ENCODE results near the gene CAPZB.

Gene CAPZB

DNA sequence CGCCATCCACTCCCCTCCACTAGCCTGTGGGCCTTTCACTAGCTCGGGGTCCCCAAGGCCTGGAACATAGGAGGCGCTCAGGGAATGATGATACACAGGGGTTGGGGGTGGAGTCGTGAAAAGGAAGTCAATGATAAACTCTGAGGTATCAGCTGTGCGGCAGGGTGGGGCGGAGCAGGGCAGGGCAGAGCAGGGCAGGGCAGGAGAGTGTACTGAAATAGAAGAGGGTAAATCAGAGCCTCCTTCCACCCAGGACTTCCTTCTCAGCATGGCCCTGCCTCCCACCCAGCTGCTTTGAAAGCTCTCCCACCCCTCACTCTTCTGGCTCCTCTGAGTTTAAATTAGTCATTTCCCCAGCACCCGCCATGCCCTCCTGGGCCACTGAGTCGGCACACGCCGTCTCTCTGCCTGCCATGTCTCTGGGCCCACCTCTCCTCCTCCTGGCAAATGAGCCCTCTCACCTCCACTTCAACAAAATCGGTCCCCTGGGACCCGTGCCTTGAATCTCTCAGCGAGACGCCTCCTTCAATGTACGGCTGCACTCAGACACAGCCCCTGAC, 16.9 kb downstream of the CAPZB start:
- DNase-seq (ENCODE audit: low read depth in 3 of 3) = peak in 2 of 3 experiments; percentile 52 to 58

- no peak for DNase-seq (ENCODE audit: low read depth in 3 of 3)
These were observed 17.8 kb downstream of the CAPZB start for GRCh38 chr1:19467199-19468187.

DNA sequence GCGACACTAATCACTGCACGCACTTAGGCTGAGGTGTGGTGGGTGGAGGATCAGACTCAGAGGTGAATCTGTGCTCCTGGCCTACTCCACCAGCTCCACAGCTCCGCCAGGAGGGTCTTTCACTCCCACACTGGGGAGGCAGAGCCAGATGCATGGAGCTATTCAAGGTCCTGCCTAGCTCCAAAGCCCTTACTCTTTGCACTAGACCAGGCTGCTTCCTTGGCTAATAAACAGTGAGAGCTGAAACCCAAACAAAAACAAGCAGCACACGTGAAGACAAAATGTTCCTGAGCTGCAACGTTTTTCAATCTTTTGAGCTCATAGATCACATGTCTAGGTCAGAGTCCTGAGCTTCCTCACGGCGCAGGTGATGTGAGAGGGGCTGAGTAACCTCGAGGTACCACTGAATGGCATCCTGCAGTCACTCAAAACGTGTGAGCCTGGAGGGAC, 19.2 kb downstream of the CAPZB start:
- DNase-seq (ENCODE audit: low read depth in 3 of 3) = no peak

GRCh38 chr1:19465650-19466049, 19.7 kb downstream of the CAPZB start:
- no peak for DNase-seq (ENCODE audit: low read depth in 3 of 3)

DNA sequence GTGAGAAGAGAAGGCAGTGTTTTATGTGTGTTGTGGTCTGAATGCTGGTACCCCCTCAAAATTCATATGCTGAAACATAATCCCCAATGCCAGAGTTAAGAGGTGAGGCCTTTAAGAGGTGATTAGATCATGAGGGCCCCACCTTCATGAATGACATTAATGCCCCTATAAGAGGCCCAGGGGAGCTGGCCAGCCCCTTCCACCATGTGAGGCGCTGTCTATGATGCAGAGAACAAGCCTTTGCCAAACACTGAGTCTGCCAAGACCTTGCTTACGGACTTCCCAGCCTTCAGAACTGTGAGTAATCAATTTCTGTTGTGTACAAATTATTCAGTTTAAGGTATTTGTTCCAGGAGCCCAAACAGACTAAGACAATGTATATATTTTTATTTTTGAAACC, 20.2 kb downstream of the CAPZB start:
- DNase-seq (ENCODE audit: low read depth in 3 of 3) = no peak

DNA sequence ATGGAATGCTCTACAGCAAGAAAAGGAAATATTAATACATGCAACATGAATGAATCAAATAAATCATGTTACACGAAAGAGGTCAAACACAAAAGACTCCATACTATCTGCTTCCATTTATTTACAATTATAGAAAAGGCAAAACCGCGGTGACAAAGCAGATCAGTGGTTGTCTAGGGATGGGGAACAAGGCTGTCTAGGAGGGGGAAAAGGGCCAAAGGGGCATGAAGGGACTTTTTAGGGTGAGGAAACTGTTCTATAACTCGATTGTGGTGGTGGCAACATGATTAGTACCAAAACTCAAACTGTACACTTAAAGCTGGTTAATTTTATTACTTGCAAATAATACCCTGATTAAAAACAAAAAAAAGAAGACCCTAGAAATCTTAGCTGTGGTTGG, 20.6 kb downstream of the CAPZB start:
- no peak for DNase-seq (ENCODE audit: low read depth in 3 of 3)

DNA sequence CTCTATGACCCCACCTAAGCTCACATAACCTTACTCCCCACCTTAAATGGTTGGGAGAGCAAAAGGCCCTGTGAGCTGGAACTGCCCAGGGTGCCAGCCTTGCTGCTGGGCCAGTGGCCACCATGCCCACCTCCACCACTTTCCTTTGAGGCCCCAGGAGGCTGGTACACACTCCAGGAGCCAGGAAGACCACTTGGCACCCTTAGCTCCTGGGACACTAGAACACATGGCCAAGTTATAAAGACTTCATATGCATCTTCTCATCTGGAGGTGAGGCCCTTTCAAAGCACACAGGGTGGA, 21.9 kb downstream of the CAPZB start:
- DNase-seq (ENCODE audit: low read depth in 3 of 3) = no peak

- DNase-seq (ENCODE audit: low read depth in 3 of 3) = peak in 1 of 3 experiments; percentile 46
These were observed 22.4 kb downstream of the CAPZB start for GRCh38 chr1:19462781-19463503.

DNA sequence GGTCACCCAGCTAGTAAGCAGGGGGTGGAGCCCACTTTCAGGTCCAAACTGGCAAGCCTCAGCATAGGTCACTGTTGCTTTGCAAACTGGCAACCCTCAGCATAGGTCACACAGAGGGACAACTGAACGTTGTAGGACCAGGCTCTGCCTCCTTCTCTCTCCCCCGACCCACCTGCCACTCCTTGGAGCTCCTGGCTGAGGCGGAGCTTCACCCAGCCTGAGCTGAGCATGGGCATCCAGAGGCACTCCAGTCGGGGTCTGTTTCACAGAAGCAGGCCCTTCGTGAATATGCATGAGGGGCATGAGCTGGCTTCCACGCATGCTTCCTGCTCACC, 24.2 kb downstream of the CAPZB start:
- DNase-seq (ENCODE audit: low read depth in 3 of 3) = no peak

DNA sequence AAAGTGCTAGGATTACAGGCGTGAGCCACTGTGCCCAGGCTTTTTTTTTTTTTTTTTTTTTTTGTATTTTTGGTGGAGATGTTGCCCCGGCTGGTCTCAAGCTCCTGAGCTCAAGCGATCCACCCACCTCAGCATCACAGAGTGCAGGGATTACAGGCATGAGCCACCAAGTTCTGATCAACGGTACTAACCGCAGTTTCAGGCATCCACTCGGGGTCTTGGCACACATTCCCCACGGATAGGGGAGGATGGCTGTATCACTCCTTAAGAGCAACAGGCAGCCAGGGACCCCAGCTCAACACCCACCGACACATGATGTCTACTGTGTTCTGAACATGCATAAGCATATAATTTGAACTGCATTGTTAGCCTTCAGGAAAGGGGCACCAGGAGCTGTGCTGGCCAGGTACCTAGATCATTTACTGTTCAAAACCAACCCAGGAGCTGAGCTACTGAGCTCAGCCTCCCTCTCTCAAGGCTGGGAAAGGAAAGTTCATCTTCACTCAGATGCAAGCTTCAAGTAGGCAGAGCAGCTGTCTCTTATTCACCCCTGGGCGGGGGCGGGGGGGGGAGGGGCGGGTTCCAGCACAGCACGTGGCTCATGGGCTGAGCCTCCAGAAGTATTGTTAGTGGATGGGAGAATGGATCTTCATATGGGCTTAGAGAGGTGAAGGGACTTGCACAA, 24.7 kb downstream of the CAPZB start:
- no peak for DNase-seq (ENCODE audit: low read depth in 3 of 3)

DNA sequence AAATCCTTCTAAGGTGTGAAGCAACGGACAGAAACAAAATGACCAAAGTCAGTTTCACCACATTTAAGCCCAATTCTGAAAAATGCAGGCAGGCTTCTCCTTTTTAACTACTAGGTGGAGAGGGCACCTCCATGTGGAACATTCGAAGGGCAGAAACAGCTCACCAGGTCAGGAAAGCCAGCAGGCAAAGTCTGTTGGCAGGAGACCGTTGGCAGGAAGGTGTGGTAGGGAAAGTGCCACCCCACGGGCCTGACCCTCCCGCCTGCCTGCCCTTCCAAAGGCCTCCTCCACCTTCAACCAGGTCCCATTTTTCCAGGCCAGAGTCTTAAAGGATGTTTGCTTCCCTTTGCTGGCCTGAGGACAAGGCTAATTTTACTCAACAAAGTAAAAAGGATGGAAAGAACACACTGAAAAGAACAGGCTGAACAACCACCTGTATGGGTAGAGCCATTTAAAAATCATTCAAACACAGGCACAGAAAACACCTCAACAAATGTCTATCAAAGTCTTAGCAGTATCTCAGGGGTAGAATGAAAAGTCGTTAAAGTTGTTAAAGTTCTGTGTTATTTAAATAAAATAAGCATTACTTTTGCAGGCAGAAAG, 26.4 kb downstream of the CAPZB start:
- no peak for DNase-seq (ENCODE audit: low read depth in 3 of 3)

- DNase-seq (ENCODE audit: low read depth in 3 of 3) = no peak
These were observed 27.7 kb downstream of the CAPZB start for GRCh38 chr1:19457607-19458006.

DNA sequence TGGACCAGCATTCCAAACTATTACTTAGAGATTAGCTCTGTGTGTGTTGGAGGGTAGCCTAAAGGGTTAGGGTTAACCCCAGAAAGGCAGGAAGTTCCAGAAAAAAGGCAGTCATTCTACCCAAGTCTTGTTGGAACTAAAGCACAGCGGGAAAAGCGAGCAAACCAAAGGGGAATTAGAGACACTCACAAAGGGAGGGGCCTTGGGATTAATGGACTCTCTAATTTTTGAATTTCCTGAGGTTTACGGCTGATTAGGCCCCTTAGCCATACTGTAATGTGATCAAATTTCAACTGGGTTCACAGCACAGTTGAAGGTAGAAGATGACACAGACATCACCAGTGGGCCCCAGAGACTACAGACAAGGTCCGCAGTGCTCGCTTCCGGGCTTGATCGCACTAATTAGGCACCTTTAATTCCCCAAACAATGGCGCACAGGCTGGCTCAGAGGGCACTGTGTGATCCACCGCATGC, 28.3 kb downstream of the CAPZB start:
- DNase-seq (ENCODE audit: low read depth in 3 of 3) = no peak

- DNase-seq (ENCODE audit: low read depth in 3 of 3) = no peak
These were observed 30.0 kb downstream of the CAPZB start for GRCh38 chr1:19455353-19455752.

DNA sequence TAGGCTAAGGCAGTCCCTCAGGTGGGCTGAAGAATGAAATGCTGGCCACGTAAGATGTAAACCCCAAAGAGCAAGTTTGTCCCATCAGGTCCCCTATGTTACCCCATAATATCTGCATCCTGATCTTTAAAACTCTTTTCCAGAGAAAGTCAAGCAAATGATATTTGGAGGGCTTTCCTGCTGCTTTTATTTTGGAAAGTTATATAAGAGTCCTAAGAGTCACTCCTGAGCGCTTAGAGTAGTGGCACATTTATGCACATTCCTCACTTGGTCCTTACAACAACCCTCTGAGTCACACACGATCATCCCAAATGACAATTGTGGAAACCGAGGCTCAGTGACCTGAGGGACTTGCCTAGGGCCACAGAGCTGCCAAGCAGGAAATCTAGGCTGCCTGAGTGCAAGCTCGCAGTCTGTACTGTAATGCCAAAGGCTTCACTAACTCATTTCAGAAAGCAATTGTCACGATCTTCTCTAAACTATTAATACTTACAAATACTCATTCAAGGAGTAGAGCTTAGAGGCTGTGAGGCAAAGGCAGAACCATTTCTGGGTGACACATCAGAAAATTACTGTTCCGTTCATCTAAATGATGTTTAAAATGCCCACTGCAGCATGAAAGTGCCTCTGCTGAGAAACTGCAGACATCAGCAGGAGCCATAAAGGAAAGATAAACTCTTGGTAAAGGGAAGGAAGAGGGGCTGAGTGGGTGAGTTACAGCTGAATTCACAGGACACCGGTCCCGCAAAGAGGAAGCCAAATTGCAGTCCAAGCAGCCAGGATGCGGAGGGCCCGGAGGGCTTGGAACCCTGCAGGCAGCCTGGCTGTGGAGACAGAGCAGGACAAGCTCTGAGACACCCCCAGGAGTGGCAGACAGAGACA, 30.8 kb downstream of the CAPZB start:
- no peak for DNase-seq (ENCODE audit: low read depth in 3 of 3)

DNA sequence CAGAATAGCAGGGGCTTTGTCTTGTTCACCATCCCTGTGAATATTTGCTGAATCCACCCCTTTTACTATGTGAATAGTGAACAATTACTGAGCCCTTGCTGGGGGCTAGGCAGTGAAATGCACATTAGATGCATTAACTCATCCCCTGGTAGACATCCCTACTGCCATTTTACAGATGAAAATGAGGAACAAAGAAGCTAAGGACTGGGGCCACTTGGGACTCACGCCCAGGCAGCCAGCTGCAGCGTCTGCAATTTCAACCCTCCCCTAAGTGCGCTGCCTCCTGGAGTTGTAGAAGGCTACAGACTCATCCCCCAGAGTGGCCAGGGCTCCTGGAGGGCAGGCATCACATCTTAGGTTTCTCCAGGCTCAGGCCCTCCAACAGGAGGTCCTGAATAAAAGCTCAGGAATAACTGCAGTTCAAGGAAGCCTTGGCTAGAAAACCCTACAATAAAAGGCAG, 31.6 kb downstream of the CAPZB start:
- DNase-seq (ENCODE audit: low read depth in 3 of 3) = no peak

DNA sequence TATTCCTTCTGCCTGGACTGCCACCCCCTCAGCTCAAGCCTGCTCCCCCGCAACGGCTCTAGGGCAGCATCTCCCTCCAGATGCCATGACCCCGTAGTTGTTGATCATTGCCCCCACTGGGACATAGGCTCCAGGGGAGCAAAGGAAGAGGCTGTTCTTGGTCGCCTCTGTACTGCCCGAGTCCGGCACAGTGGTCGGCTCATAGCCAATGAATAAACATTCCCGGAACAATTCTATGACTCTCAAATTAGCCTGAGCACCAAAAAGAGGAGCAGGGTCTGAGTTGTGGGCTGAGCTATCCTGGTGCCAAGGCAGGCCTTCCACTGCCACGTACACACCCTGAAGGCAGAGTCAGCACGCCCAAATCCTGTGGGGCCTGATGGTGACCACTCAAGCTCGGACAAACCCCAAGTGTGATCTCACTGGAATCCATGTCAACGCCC, 33.1 kb downstream of the CAPZB start:
- DNase-seq (ENCODE audit: low read depth in 3 of 3) = no peak

- no peak for DNase-seq (ENCODE audit: low read depth in 3 of 3)
These were observed 34.4 kb downstream of the CAPZB start for GRCh38 chr1:19450811-19451515.

- DNase-seq (ENCODE audit: low read depth in 3 of 3) = no peak
These were observed 35.7 kb downstream of the CAPZB start for GRCh38 chr1:19449454-19450228.

Measured in stimulated activated CD4-positive, alpha-beta T cell treated with anti-CD3 and anti-CD28 coated beads, TNF-alpha, amount 100 ng/mL, for 4 hours (primary cell).